MM.1S (cell line): Measurements from ENCODE around the gene ZFHX3.

ENCODE experiments used
- DNase-seq: peaks from one replicate; pipeline ENCODE4 v3.0.0-alpha.2; 2015
- H2AFZ ChIP-seq: fragments of 300-600 bp; sonication (generic); 2 replicates; pipeline ENCODE4 v1.6.0; 2016; ENCODE audit warnings: antibody characterized with exemption, low read length
- H3F3A ChIP-seq: fragments of 300-600 bp; sonication (generic); 2 replicates; pipeline ENCODE4 v1.6.1; 2016; ENCODE audit warnings: mild to moderate bottlenecking, antibody characterized with exemption, low read length, moderate library complexity, mixed read lengths; ENCODE audit not compliant: insufficient read depth
- H3K27ac ChIP-seq: fragments of 300-600 bp; sonication (generic); 2 replicates; pipeline ENCODE4 v1.5.1; 2016; ENCODE audit warnings: mild to moderate bottlenecking, low read length
- H3K27me3 ChIP-seq: fragments of 300-600 bp; sonication (generic); replicated peaks from 2 replicates; pipeline ENCODE4 v1.6.0; 2016; ENCODE audit warnings: low read length; ENCODE audit not compliant: insufficient read depth
- H3K36me3 ChIP-seq: fragments of 300-600 bp; sonication (generic); replicated peaks from 2 replicates; pipeline ENCODE4 v1.6.1; 2016; ENCODE audit warnings: mild to moderate bottlenecking, low read length, mixed read lengths; ENCODE audit not compliant: insufficient read depth
- H3K4me1 ChIP-seq: fragments of 300-600 bp; sonication (generic); 2 replicates; pipeline ENCODE4 v1.6.1; 2016; ENCODE audit warnings: low read length, mixed read lengths
- H3K4me2 ChIP-seq: fragments of 300-600 bp; sonication (generic); 2 replicates; pipeline ENCODE4 v1.6.0; 2016; ENCODE audit warnings: low read depth, low read length
- H3K4me3 ChIP-seq: fragments of 300-600 bp; sonication (generic); 2 replicates; pipeline ENCODE4 v1.5.1; 2016; ENCODE audit warnings: low read length, mixed read lengths
- H3K79me2 ChIP-seq: fragments of 300-600 bp; sonication (generic); 2 replicates; pipeline ENCODE4 v1.6.1; 2016; ENCODE audit warnings: mixed run types, low read length, mixed read lengths
- H3K9ac ChIP-seq: fragments of 300-600 bp; sonication (generic); 2 replicates; pipeline ENCODE4 v1.6.1; 2016; ENCODE audit warnings: low read length, mixed read lengths
- H3K9me2 ChIP-seq: fragments of 300-600 bp; sonication (generic); replicated peaks from 2 replicates; pipeline ENCODE4 v1.6.1; 2016; ENCODE audit warnings: mild to moderate bottlenecking, low read length, mixed read lengths; ENCODE audit not compliant: insufficient read depth
- H3K9me3 ChIP-seq: fragments of 300-600 bp; sonication (generic); replicated peaks from 2 replicates; pipeline ENCODE4 v1.6.1; 2016; ENCODE audit warnings: mild to moderate bottlenecking, low read length, mixed read lengths; ENCODE audit not compliant: insufficient read depth
- H4K20me1 ChIP-seq: fragments of 300-600 bp; sonication (generic); 2 replicates; pipeline ENCODE4 v1.6.1; 2016; ENCODE audit warnings: mild to moderate bottlenecking, low read length, moderate library complexity, mixed read lengths; ENCODE audit not compliant: insufficient read depth
- EZH2 ChIP-seq: fragments of 300-600 bp; sonication (generic); optimal IDR thresholded peaks from 2 replicates; pipeline ENCODE3; 2017; ENCODE audit warnings: low read depth, mild to moderate bottlenecking, antibody characterized with exemption, low read length, mixed read lengths
- EZH2phosphoT487 ChIP-seq: fragments of 300-600 bp; sonication (generic); IDR thresholded peaks from 2 replicates; pipeline ENCODE4 v1.6.1; 2018; ENCODE audit warnings: antibody characterized with exemption, low read length
- TF ChIP-seq, protein P1 (sequence below): fragments of 300-600 bp; sonication (generic); IDR thresholded peaks from 2 replicates; pipeline ENCODE4 v1.5.1; 2016; ENCODE audit warnings: antibody characterized with exemption, low read length, mixed read lengths

The ZFHX3 gene

GRCh38 chr16:72744076-72744793 lies 303.7 kb downstream of the ZFHX3 start:
- Histone ChIP-seq H2AFZ (no peak overlapping the region), H3K9me3 (no peaks in the 10 kb centered on the region), H3K4me1 (peaks cover 4% of the 10 kb centered on the region; the same call in 1 of the 2 replicates), H3K27me3 (no peaks in the 10 kb centered on the region), H3K27ac (no peak overlapping the region), H3K9ac (no peak overlapping the region), H4K20me1 (no peaks in the 10 kb centered on the region), H3K4me2 (no peak overlapping the region), H3F3A (no peaks in the 10 kb centered on the region), H3K4me3 (no peak overlapping the region), H3K79me2 (no peaks in the 10 kb centered on the region), H3K9me2 (no peaks in the 10 kb centered on the region), H3K36me3 (no peaks in the 10 kb centered on the region)
- DNase-seq = no peak
- TF ChIP-seq, protein P1, sequence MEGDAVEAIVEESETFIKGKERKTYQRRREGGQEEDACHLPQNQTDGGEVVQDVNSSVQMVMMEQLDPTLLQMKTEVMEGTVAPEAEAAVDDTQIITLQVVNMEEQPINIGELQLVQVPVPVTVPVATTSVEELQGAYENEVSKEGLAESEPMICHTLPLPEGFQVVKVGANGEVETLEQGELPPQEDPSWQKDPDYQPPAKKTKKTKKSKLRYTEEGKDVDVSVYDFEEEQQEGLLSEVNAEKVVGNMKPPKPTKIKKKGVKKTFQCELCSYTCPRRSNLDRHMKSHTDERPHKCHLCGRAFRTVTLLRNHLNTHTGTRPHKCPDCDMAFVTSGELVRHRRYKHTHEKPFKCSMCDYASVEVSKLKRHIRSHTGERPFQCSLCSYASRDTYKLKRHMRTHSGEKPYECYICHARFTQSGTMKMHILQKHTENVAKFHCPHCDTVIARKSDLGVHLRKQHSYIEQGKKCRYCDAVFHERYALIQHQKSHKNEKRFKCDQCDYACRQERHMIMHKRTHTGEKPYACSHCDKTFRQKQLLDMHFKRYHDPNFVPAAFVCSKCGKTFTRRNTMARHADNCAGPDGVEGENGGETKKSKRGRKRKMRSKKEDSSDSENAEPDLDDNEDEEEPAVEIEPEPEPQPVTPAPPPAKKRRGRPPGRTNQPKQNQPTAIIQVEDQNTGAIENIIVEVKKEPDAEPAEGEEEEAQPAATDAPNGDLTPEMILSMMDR = no peak
- TF ChIP-seq EZH2phosphoT487 (no peak), EZH2 (no peak)

- Histone ChIP-seq H3K36me3 (no peaks in the 10 kb centered on the region), H3F3A (no peaks in the 10 kb centered on the region), H3K4me2 (no peak overlapping the region; the same call in 1 of the 2 replicates), H3K9me3 (no peaks in the 10 kb centered on the region), H3K4me3 (no peak overlapping the region), H3K79me2 (no peaks in the 10 kb centered on the region), H4K20me1 (no peaks in the 10 kb centered on the region), H3K27ac (no peak overlapping the region), H2AFZ (no peak overlapping the region), H3K27me3 (no peaks in the 10 kb centered on the region), H3K4me1 (peaks cover 4% of the 10 kb centered on the region; the same call in 1 of the 2 replicates), H3K9ac (no peak overlapping the region), H3K9me2 (no peaks in the 10 kb centered on the region)
- no peak for TF ChIP-seq EZH2phosphoT487
- TF ChIP-seq, protein P1 = no peak
- TF ChIP-seq EZH2 = no peak
- peak; percentile 33 for DNase-seq
These were observed 304.7 kb downstream of the ZFHX3 start for GRCh38 chr16:72743011-72743761.

- no peak for DNase-seq
- no peak overlapping the region for H3K4me2 ChIP-seq
- TF ChIP-seq, protein P1 = no peak
- TF ChIP-seq EZH2phosphoT487 (no peak), EZH2 (no peak)
- H3K79me2 ChIP-seq = no peaks in the 10 kb centered on the region
- no peak overlapping the region for H3K27ac ChIP-seq
- H3F3A ChIP-seq = no peaks in the 10 kb centered on the region
- H3K9me2 ChIP-seq = no peaks in the 10 kb centered on the region
- no peaks in the 10 kb centered on the region for H3K9me3 ChIP-seq
- H3K27me3 ChIP-seq = no peaks in the 10 kb centered on the region
- no peak overlapping the region for H3K4me3 ChIP-seq
- no peak overlapping the region for H3K9ac ChIP-seq
- no peaks in the 10 kb centered on the region for H3K36me3 ChIP-seq
- H4K20me1 ChIP-seq = no peaks in the 10 kb centered on the region
- peaks cover 4% of the 10 kb centered on the region; the same call in 1 of the 2 replicates for H3K4me1 ChIP-seq
- H2AFZ ChIP-seq = no peak overlapping the region
These were observed 307.6 kb downstream of the ZFHX3 start for GRCh38 chr16:72740347-72740746.
